GM12872 (cell line): Measurements from ENCODE around the gene RABL6.

ENCODE experiments used
- TF ChIP-seq, protein P1 (sequence below): IDR thresholded peaks from 3 replicates; pipeline ENCODE4 v1.5.1; 2011; ENCODE audit warnings: low read depth, mild to moderate bottlenecking, low read length, moderate library complexity; ENCODE audit not compliant: insufficient read depth

The RABL6 gene

DNA sequence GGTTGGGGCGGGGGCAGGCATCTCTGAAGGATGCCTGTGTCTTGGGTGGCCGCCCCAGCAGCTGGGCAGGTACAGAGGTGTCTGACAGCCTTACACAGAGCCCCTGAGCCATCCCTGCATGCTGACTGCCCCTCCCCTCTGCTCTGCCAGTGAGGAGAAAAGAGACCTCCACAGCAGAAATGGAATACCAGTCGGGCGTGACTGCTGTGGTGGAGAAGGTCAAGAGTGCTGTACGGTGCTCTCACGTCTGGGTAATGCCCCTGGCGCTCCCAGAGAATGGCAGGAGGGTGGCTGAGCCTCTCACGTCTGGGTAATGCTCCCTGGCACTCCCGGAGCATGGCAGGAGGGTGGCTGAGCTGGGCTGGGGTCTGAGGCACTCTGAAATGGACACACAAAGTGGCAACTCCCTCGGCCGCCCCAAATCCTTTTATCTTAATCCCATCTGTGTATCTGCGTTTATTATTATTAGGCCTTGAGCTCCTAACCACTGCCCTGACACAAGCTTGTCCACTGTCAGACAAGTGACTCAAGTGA is 2.5 kb upstream of the RABL6 start:
- TF ChIP-seq, protein P1, sequence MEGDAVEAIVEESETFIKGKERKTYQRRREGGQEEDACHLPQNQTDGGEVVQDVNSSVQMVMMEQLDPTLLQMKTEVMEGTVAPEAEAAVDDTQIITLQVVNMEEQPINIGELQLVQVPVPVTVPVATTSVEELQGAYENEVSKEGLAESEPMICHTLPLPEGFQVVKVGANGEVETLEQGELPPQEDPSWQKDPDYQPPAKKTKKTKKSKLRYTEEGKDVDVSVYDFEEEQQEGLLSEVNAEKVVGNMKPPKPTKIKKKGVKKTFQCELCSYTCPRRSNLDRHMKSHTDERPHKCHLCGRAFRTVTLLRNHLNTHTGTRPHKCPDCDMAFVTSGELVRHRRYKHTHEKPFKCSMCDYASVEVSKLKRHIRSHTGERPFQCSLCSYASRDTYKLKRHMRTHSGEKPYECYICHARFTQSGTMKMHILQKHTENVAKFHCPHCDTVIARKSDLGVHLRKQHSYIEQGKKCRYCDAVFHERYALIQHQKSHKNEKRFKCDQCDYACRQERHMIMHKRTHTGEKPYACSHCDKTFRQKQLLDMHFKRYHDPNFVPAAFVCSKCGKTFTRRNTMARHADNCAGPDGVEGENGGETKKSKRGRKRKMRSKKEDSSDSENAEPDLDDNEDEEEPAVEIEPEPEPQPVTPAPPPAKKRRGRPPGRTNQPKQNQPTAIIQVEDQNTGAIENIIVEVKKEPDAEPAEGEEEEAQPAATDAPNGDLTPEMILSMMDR: no peak

DNA sequence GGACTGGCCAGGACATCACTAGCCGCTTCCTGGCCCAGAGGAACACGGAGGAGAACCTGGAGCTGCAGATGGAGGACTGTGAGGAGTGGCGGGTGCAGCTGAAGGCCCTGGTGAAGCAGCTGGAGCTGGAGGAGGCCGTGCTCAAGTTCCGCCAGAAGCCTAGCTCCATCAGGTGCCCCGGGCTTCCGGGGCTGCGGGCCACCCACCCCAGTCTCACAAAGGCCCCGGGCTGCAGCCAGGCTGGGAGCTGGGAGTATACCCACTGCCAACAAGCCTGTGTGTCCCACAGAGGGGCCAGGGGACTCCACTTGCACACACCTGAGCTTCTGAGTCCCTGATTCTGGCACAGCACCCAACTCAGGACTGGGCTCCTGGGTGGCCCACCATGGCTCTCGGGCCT is 1.7 kb upstream of the RABL6 start:
- TF ChIP-seq, protein P1: no peak

DNA sequence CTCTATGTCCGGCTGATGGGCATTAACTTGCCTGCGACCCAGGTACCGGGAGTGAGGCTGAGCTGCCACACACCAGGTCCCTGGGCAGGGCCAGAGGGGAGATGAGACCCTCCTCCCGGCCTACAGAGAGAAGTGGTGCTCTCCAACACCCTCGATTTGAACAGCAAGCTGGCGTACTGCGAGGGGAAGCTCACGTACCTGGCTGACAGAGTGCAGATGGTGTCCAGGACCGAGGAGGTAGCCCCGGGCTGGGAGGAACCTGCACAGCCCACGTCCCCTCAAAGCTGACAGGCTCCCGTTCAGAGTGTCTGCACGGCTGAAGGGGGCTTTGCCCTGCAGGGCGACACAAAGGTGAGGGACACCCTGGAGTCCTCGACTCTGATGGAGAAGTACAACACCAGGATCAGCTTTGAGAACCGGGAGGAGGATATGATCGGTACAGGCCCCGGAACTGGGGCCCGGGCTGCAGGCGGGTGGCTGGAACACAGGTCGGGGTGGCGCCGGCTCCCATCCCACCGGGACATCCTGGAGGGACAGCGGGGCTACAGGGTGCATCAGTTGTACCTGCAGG is 1.0 kb upstream of the RABL6 start:
- TF ChIP-seq, protein P1: no peak

DNA sequence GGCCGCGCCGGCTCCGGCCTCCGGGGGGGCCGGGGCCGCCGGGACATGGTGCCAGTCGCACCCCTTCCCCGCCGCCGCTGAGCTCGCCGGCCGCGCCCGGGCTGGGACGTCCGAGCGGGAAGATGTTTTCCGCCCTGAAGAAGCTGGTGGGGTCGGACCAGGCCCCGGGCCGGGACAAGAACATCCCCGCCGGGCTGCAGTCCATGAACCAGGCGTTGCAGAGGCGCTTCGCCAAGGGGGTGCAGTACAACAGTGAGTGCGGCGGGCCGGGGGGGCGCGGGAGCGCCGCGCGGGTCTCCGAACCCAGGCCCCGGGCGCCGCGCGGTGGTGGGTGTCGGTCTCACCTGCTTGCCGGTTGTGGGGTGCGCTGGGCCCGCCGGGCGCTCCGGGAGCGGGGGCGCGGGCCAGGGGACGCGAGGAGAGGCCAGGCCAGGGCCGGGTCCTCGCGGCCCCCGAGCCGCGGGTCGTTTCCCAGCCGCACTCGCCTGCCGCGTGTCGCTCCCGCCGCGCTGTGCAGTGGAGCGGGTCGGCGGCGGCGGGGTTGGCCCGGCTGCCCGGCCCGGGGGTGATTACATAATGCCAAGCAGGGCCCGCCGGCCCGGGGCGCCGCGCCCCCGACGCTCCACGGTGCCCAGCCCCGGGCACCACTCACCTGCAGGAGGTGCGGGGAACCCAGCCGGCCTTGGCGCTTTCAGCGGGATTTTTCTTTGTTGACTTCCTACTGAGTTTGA is 492 bp downstream of the RABL6 start:
- TF ChIP-seq, protein P1: no peak

DNA sequence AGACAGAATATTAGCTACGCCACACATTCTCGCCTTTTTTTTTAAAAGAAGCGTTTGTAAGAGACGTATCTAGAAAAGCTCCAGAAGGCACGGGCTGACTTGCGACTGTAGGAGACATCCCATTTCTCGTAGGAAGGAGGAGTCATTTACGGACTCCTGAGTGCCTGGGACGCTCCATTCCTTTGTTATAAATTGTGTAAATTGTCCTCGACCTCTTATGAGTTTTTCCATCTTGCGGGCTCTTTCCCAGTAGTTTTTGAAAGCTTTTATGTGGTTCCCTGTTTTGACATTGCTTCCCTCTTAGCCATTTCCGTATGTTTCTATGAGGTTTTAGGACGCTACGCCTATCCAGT is 1.0 kb downstream of the RABL6 start:
- TF ChIP-seq, protein P1: no peak

DNA sequence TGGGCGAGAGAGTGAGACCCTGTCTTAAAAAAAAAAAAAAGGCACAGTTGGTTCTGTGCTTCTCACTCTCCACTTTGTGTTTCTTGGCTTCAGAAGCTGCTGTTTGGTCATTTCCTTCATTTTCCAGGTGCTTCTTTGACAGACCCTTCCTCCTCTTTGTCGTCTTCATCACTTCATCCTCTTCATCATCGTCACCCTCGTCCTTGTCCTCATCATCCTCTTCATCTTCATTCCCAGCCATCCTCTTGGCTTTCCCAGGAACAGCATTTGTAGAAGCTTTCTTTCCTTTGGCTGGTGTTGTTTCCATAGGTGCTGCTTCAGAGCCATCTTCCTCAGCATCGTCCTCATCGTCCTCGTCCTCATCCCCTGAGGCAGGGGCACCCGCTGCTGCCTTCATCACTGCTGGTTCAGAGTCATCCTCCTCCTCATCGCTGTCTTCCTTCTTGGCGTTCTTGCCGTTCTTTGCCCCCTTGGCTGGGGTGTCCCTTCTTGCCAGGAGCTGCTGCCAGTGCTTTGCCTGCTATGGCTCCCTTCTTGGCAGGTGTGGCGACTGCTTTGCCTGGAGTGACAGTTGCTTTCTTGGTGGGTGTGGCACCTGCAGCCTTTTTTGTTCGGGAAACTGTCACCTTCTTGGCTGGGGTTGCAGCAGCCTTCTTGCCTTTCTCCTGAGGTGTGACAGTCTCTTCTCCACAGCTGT is 7.1 kb downstream of the RABL6 start:
- TF ChIP-seq, protein P1: no peak

DNA sequence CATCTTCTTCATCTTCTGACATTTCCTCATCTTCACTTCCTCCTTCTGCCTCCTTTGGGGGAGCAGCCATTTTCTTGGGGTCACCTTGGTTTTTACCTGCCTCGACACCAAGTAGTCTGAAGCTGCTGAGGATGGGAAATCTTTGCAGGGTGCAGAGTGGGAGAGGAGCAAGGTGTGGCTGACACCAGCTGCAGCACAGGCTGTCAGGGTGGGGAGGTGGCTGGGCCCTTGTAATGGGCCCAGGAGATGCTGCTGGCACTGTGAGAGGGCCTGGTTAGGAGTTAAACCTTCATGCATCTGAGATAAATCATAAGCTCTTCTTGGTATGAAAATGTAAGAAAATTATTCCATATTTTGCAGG is 7.7 kb downstream of the RABL6 start:
- TF ChIP-seq, protein P1: no peak
